Nephron progenitor cell (in vitro differentiated cells): ENCODE results near the gene SORT1.

Experiments used
- DNase-seq: peaks from one replicate; pipeline ENCODE4 v3.0.0; 2021
- H3K27ac Mint-ChIP-seq: 2 replicates; pipeline ENCODE4 v1.8.0; 2021; ENCODE audit warnings: mild to moderate bottlenecking, moderate library complexity, mixed read lengths
- H3K27me3 Mint-ChIP-seq: 2 replicates; pipeline ENCODE4 v1.8.0; 2021; ENCODE audit warnings: mild to moderate bottlenecking, low read depth, mixed read lengths; ENCODE audit not compliant: poor library complexity
- H3K36me3 Mint-ChIP-seq: 2 replicates; pipeline ENCODE4 v1.8.0; 2021; ENCODE audit warnings: low read depth, mixed read lengths
- H3K4me1 Mint-ChIP-seq: 2 replicates; pipeline ENCODE4 v1.8.0; 2021; ENCODE audit warnings: mixed read lengths
- H3K4me3 Mint-ChIP-seq: 2 replicates; pipeline ENCODE4 v1.8.0; 2021; ENCODE audit warnings: mild to moderate bottlenecking, moderate library complexity, mixed read lengths
- H3K9me3 Mint-ChIP-seq: 2 replicates; pipeline ENCODE4 v1.8.0; 2021; ENCODE audit warnings: mild to moderate bottlenecking, moderate library complexity, mixed read lengths
- TF ChIP-seq, protein P1 (sequence below): fragments of 200-600 bp; sonication (generic); IDR thresholded peaks from 2 replicates; pipeline ENCODE4 v1.5.0; 2021; ENCODE audit warnings: antibody characterized with exemption

Gene SORT1

DNA sequence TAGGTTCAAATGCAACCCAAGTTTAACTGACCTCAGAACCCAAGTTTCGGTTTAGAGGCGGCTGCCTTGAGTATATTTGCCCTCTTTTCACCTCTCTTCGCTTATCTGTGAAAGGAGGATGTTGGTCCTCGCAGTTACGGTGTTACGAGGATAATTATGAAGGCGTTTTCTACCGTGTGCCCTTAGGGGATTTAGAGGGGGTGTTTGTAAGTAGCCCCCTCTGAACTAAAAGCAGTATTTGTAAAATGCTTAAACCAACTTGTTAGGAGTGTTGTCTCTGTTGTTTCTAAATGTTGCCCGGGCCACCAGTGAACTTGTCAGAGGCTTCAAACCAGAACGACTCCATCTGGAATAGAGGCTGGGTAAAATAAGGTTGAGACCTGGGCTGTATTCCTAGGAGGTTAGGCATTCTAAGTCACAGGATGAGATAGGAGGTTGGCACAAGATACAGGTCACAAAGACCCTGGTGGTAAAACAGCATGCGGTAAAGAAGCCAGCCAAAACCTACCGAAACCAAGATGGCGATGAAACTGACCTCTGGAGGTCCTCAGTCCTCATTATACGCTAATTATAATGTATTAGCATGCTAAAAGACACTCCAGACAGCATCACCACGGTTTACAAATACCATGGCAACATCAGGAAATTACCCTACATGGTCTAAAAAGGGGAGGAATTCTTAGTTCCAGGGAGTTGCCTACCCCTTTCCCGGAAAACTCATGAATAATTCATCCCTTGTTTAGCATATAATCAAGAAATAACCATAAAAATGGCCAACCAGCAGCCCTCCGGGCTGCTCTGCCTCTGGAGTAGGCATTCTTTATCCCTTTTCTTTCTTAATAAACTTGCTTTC, 113.7 kb downstream of the SORT1 start:
- Mint-ChIP-seq H3K27ac (peak overlapping the region; percentile 45), H3K36me3 (peaks cover 21% of the 10 kb centered on the region), H3K4me1 (peaks cover 50% of the 10 kb centered on the region), H3K27me3 (peaks cover 10% of the 10 kb centered on the region), H3K4me3 (peak overlapping the region; percentile 100), H3K9me3 (peaks cover 4% of the 10 kb centered on the region)
- TF ChIP-seq, protein P1, sequence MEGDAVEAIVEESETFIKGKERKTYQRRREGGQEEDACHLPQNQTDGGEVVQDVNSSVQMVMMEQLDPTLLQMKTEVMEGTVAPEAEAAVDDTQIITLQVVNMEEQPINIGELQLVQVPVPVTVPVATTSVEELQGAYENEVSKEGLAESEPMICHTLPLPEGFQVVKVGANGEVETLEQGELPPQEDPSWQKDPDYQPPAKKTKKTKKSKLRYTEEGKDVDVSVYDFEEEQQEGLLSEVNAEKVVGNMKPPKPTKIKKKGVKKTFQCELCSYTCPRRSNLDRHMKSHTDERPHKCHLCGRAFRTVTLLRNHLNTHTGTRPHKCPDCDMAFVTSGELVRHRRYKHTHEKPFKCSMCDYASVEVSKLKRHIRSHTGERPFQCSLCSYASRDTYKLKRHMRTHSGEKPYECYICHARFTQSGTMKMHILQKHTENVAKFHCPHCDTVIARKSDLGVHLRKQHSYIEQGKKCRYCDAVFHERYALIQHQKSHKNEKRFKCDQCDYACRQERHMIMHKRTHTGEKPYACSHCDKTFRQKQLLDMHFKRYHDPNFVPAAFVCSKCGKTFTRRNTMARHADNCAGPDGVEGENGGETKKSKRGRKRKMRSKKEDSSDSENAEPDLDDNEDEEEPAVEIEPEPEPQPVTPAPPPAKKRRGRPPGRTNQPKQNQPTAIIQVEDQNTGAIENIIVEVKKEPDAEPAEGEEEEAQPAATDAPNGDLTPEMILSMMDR: no peak
- DNase-seq: no peak

DNA sequence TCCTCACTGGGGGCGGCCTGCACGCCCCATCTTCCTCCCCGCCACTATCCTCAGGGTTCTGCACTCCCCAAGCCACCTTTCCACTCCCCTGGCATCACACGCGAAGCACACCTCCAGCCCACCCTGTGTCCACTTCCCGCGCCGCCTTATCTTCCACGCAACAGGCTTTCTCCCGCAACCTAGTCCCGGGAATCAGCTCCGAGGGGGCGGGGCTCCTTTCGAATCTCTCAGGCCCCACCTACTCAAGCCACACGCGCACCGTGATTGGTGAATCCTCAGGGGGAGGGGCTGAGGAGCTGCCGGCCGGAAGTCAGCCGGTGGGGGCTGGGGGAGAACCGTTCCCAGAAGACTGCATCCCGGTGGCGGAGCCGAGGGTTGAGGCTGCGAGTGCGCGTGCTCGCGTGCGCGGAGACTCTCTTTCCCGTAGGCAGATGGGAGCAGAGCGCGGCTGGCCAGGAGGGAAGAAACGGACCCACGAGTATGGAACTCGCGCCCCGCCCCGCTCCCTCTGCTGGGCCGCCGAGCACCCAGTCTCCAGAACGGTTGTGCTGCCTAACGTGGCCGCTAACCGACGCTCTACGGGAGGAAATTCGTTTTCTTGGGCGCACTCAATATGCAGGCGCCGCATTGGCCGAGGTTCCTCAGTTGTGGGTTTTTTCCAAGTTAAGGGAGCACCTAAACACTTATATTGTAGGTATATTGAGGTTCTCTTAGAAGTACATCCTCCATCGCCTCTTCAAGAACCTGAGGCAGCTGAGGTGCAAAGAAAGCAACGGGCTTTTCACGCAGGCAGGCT, 114.6 kb downstream of the SORT1 start, which contains the start of gene PSRC1:
PSRC1 (minus strand) TSS at position 194 of the 796 bp plus-strand sequence.
- peak within 1 kb of the TSS; percentile 100 for H3K4me3 Mint-ChIP-seq
- peaks cover 25% of the 10 kb centered on the region for H3K36me3 Mint-ChIP-seq
- TF ChIP-seq, protein P1: no peak
- H3K27ac Mint-ChIP-seq: peak within 1 kb of the TSS; percentile 94
- H3K4me1 Mint-ChIP-seq: peaks cover 54% of the 10 kb centered on the region
- peaks cover 4% of the 10 kb centered on the region for H3K9me3 Mint-ChIP-seq
- DNase-seq: peak; percentile 98
- peaks cover 4% of the 10 kb centered on the region for H3K27me3 Mint-ChIP-seq

DNA sequence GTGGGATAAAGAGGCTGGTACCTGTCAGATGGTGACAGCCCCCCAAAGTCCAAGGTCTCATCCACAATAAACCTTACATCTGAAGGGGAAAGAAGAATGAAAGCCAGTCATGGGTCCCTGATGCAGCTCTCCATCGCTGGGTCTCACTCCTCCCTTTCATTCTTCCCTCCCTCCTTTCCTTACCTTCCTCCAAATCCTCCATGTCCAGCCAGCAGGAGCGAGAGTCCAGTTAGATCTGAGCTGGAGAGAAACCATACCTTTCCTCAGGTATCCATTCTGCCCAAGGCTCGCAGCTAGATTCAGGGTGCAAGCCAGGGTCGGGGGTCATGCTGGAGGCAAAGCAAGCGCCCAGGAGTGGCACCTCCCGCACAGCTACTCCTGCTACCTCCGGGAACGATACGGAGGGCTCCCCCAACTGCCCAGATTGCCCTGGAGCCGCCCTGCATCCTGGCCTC, 115.2 kb downstream of the SORT1 start:
- Mint-ChIP-seq H3K4me3 (peak overlapping the region; percentile 100), H3K36me3 (peaks cover 26% of the 10 kb centered on the region), H3K27ac (no peak overlapping the region), H3K27me3 (no peaks in the 10 kb centered on the region), H3K4me1 (peaks cover 59% of the 10 kb centered on the region), H3K9me3 (peaks cover 4% of the 10 kb centered on the region)
- TF ChIP-seq, protein P1: no peak
- DNase-seq: no peak

DNA sequence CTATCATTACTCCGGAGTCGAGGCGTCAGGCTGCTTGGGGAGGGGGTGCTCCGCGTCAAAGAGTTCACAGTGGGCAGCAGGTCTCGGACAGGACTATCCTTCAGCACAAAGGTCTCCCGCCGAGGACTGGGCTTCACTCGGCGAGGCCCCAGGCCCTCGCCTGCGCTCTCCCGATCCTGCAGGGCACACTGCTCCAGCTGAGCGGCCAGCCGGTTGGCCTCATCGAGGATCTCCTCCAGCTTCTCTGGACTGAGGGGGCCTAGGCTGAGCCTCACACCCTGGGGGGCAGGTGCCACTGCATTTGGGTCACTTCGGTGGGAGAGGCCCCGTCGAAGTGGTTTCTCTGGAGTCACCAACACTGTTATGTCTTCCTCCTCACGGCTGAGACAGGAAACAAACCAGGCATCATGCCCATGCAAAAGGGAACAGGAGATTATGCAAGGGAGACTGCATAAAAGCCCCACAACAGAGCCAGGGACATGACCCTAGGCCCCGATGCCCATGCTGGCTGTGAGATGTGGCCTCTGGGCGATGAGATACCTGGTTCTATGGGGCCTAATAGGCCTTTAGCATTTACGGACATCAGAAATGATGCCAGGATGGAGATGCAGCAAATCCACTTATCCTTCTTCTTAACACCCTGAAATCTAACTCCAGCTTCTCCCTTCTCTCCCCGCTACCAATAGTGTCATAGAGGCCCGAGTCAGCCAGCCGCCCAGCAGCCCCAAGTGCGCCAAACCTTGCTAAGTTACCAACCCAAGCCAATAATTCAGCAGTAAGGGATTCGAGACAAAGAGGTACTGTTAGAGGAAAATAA, 115.8 kb downstream of the SORT1 start:
- peak overlapping the region; percentile 100 for H3K4me3 Mint-ChIP-seq
- H3K4me1 Mint-ChIP-seq: peaks cover 65% of the 10 kb centered on the region
- TF ChIP-seq, protein P1: no peak
- no peak for DNase-seq
- no peak overlapping the region for H3K27ac Mint-ChIP-seq
- no peaks in the 10 kb centered on the region for H3K27me3 Mint-ChIP-seq
- H3K36me3 Mint-ChIP-seq: peaks cover 26% of the 10 kb centered on the region
- H3K9me3 Mint-ChIP-seq: peaks cover 2% of the 10 kb centered on the region

DNA sequence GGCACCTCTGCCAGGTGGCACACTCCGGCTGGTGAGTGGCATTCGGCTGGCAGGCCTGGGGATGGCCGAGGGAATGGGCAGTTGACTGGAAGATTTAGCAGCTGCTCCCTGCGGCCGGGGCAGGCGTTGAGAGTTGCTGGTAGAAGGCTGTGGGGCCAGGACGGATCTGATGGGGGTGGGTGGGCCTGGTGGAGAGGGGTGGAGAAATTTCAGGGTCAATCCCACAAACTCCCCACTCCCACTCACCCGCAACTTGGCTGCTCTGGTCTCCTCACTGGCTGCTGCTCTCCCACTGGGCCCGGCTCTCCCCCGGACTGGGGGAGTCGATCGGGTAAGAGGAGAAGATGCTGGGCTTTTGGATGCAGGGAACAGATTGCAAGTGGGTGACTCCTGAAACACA, 116.9 kb downstream of the SORT1 start:
- no peaks in the 10 kb centered on the region for H3K9me3 Mint-ChIP-seq
- TF ChIP-seq, protein P1: no peak
- DNase-seq: no peak
- H3K27ac Mint-ChIP-seq: peak overlapping the region; percentile 91
- H3K36me3 Mint-ChIP-seq: peaks cover 26% of the 10 kb centered on the region
- H3K4me1 Mint-ChIP-seq: peaks cover 75% of the 10 kb centered on the region
- no peaks in the 10 kb centered on the region for H3K27me3 Mint-ChIP-seq
- peak overlapping the region; percentile 100 for H3K4me3 Mint-ChIP-seq
